ENCODE data around the gene ASTN2. TPM values are rescaled to one million over a fixed set of nuclear protein-coding genes. Genes with fewer than 3 reads are reported as not detected.

The ASTN2 gene
- total and polyA plus RNA-seq, 9 donors: 1.8 to 6.4 (median 3.2) TPM

GRCh38 chr9:116821633-116822229 is 593.1 kb downstream of the ASTN2 start:
- no peak for DNase-seq
- intact Hi-C loops (cut with DNase I): no loop called here
- Histone ChIP-seq H3K27ac (no peak overlapping the region), H3K4me3 (no peak overlapping the region), H3K27me3 (no peaks in the 10 kb centered on the region), H3K36me3 (no peaks in the 10 kb centered on the region), H3K4me1 (ENCODE audit: insufficient read depth) (no peaks in the 10 kb centered on the region), H3K9me3 (no peaks in the 10 kb centered on the region)
- 85 to 91% (median 90%) methylated on average over 6 of the region's 6 CpGs for WGBS, 3 donors
- TF ChIP-seq EP300 (IDR thresholded peaks at IDR 0.05) (no peak), POLR2A (IDR thresholded peaks at IDR 0.05) (no peak), CTCF (IDR thresholded peaks at IDR 0.05) (no peak)

- TF ChIP-seq POLR2A (IDR thresholded peaks at IDR 0.05) (no peak), CTCF (IDR thresholded peaks at IDR 0.05) (no peak), EP300 (IDR thresholded peaks at IDR 0.05) (no peak)
- Histone ChIP-seq H3K36me3 (no peaks in the 10 kb centered on the region), H3K9me3 (no peaks in the 10 kb centered on the region), H3K4me1 (ENCODE audit: insufficient read depth) (no peaks in the 10 kb centered on the region), H3K27ac (no peak overlapping the region), H3K4me3 (no peak overlapping the region), H3K27me3 (no peaks in the 10 kb centered on the region)
- no peak for DNase-seq
- WGBS, 3 donors: 56 to 74% (median 68%) methylated on average over 1 of the region's 1 CpG
- intact Hi-C loops (cut with DNase I): no loop called here
Measured at GRCh38 chr9:116819116-116819515, 595.7 kb downstream of the ASTN2 start.

GRCh38 chr9:116817762-116818161 is 597.1 kb downstream of the ASTN2 start:
- no peak for DNase-seq
- intact Hi-C loops (cut with DNase I): no loop called here
- H3K36me3 ChIP-seq: no peaks in the 10 kb centered on the region
- no peak overlapping the region for H3K27ac ChIP-seq
- TF ChIP-seq POLR2A (IDR thresholded peaks at IDR 0.05): no peak
- TF ChIP-seq CTCF (IDR thresholded peaks at IDR 0.05): no peak
- no peak for TF ChIP-seq EP300 (IDR thresholded peaks at IDR 0.05)
- no peaks in the 10 kb centered on the region for H3K4me1 ChIP-seq (ENCODE audit: insufficient read depth)
- 77 to 93% (median 78%) methylated on average over 1 of the region's 1 CpG for WGBS, 3 donors
- H3K9me3 ChIP-seq: no peaks in the 10 kb centered on the region
- no peaks in the 10 kb centered on the region for H3K27me3 ChIP-seq
- no peak overlapping the region for H3K4me3 ChIP-seq

GRCh38 chr9:116816484-116816883 is 598.4 kb downstream of the ASTN2 start:
- intact Hi-C loops (cut with DNase I): no loop called here
- H3K9me3 ChIP-seq: no peaks in the 10 kb centered on the region
- WGBS, 3 donors: 86 to 91% (median 88%) methylated on average over 2 of the region's 2 CpGs

More at GRCh38 chr9:116816484-116816883, 598.4 kb downstream of the ASTN2 start:
- Histone ChIP-seq H3K27me3 (no peaks in the 10 kb centered on the region), H3K27ac (no peak overlapping the region), H3K4me1 (ENCODE audit: insufficient read depth) (no peaks in the 10 kb centered on the region), H3K36me3 (no peaks in the 10 kb centered on the region), H3K4me3 (no peak overlapping the region)
- no peak for TF ChIP-seq EP300 (IDR thresholded peaks at IDR 0.05)
- no peak for TF ChIP-seq CTCF (IDR thresholded peaks at IDR 0.05)
- no peak for TF ChIP-seq POLR2A (IDR thresholded peaks at IDR 0.05)
- DNase-seq: no peak
